ENCODE data around the gene ACVR1C.

DNA sequence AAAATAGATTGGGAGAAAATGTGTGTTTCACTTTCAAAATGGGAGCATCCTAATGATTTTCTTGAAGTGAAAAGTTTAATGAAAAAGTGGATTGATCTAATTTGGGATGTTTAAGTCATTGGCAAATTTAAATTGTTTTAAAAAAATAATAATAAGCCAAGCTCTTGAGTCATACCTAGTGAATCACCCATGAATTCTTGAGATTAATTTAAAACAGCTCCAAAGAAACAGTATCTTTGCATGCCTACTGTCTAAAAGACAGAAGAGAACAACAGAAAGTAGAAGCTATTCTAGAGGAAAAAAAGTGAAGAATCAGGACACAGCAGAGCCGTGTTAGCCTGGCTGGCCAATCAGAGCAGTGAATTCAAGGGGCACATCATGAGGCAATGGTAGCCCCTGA lies 7.7 kb downstream of the ACVR1C start:
- TF ChIP-seq, protein P1, sequence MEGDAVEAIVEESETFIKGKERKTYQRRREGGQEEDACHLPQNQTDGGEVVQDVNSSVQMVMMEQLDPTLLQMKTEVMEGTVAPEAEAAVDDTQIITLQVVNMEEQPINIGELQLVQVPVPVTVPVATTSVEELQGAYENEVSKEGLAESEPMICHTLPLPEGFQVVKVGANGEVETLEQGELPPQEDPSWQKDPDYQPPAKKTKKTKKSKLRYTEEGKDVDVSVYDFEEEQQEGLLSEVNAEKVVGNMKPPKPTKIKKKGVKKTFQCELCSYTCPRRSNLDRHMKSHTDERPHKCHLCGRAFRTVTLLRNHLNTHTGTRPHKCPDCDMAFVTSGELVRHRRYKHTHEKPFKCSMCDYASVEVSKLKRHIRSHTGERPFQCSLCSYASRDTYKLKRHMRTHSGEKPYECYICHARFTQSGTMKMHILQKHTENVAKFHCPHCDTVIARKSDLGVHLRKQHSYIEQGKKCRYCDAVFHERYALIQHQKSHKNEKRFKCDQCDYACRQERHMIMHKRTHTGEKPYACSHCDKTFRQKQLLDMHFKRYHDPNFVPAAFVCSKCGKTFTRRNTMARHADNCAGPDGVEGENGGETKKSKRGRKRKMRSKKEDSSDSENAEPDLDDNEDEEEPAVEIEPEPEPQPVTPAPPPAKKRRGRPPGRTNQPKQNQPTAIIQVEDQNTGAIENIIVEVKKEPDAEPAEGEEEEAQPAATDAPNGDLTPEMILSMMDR (IDR thresholded peaks at IDR 0.05; ENCODE audit: low read length), result no peak
- no peak for TF ChIP-seq EZH2 (optimal IDR thresholded peaks at IDR 0.05; ENCODE audit: low read depth, low read length)
